Adrenal gland (tissue), 12 donors: ENCODE measurements around the gene DPYD. TPM values are rescaled to one million over a fixed set of nuclear protein-coding genes. Genes with fewer than 3 reads are reported as not detected.
A peak's percentile ranks its signal among the peaks of the same experiment; 100 is the strongest.

Experiments
- DNase-seq, 7 donors: peaks; one replicate each; pipeline ENCODE4 v3.0.0-alpha.2; 2019 to 2020
- H3K27ac ChIP-seq, 5 donors: fragments of 200-600 bp; sonication (generic) in 4 of 5; 1 replicate in 3 of 5; 2 replicates in 2 of 5; pipeline versions ENCODE4 v1.5.1 to v1.8.0; 2016 to 2020; ENCODE audit warnings: mild to moderate bottlenecking in 1 of 5
- H3K27me3 ChIP-seq: fragments of 200-600 bp; 2 replicates; pipeline ENCODE4 v1.8.0; 2021
- H3K36me3 ChIP-seq, 2 donors: fragments of 200-600 bp; replicated peaks in 1 of 2; 1 replicate in 1 of 2; 2 replicates in 1 of 2; pipeline versions ENCODE4 v1.5.1 to v1.8.0; 2018 to 2022
- H3K4me1 ChIP-seq, 2 donors: fragments of 200-600 bp; replicated peaks in 1 of 2; 1 replicate in 1 of 2; 2 replicates in 1 of 2; pipeline versions ENCODE4 v1.5.1 to v1.8.0; 2018 to 2021
- H3K4me3 ChIP-seq, 4 donors: fragments of 200-600 bp; sonication (generic) in 3 of 4; one replicate each; pipeline ENCODE4 v1.5.1; 2016 to 2018
- H3K9me3 ChIP-seq, 3 donors: fragments of 200-600 bp; sonication (generic) in 1 of 3; replicated peaks in 1 of 3; 1 replicate in 2 of 3; 2 replicates in 1 of 3; pipeline versions ENCODE4 v1.5.1 to v1.8.0; 2016 to 2021
- CTCF ChIP-seq, 6 experiments: fragments of 450-650 bp in 4 of 6; fragments of 200-600 bp in 2 of 6; sonication (generic) in 1 of 6; IDR thresholded peaks; 1 replicate in 5 of 6; 2 replicates in 1 of 6; pipeline versions ENCODE4 v1.5.1 to v1.8.0; 2016 to 2021; ENCODE audit warnings: antibody characterized with exemption in 6 of 6, mild to moderate bottlenecking in 2 of 6, moderate library complexity in 1 of 6
- POLR2A ChIP-seq, 2 donors: fragments of 450-650 bp; IDR thresholded peaks; one replicate each; pipeline ENCODE4 v1.6.1; 2017; ENCODE audit warnings: antibody characterized with exemption in 2 of 2, mild to moderate bottlenecking in 2 of 2, moderate library complexity in 1 of 2
- WGBS, 4 donors: extraction: QIAGEN DNeasy Blood & Tissue Kit in 2 of 4; methylation state at CpG; one replicate each; pipeline versions ENCODE4 v1.1.5 to v1.1.7; 2013 to 2017; 5-methylcytosine and 5-hydroxymethylcytosine counted together
- intact Hi-C, 2 donors: fragments of 100-400 bp; cut with DNase I; formaldehyde crosslinking; loops; one replicate each; pipeline versions ENCODE4 v1.14.1 to v1.15.0; 2022 to 2023
- polyA plus RNA-seq, 3 donors: library from polyadenylated mRNA; stranded (reverse); fragments of 200-250 nt in 2 of 3; fragments of 350-450 nt in 1 of 3; fragmentation: Illumina TruSeq in 1 of 3; extraction: RNeasy Lipid Tissue Mini Kit (QIAGEN cat#74804) in 1 of 3; gene quantifications; one replicate each; pipeline ENCODE4 v1.2.3, GENCODE V29; 2013 to 2014
- total RNA-seq, 9 donors: library from RNA; depleted of rRNA in 4 of 9; stranded (reverse); fragments of >200 nt in 4 of 9; fragments of 120-200 nt in 1 of 9; fragmentation: NEBNext Ultra II Directional in 1 of 9; extraction: Animal tissue kit (Norgen Biotek cat#: 25700) in 1 of 9; gene quantifications; one replicate each; pipeline versions ENCODE4 v1.1.0 to v1.2.4, GENCODE V29; 2013 to 2023
- donor health status: healthy with polysubstance abuse.
- donor health status: Bipolar disorder and iron deficiency.
- donor health status: DM: yes; HTN: yes; CAD: no.
- donor health status: DM: no; HTN: no; CAD: no.
- donor health status: DM: no; HTN: no; CAD: no.
- donor health status: DM: yes; HTN: yes; CAD: no.

DPYD gene
- total and polyA plus RNA-seq, 12 donors = 6.6 to 73.1 (median 30.2) TPM

GRCh38 chr1:97209381-97209957, 711.4 kb downstream of the DPYD start:
- Histone ChIP-seq H3K27ac (no peak overlapping the region), H3K4me3 (no peak overlapping the region), H3K27me3 (no peaks in the 10 kb centered on the region), H3K36me3 (no peaks in the 10 kb centered on the region), H3K9me3 (no peaks in the 10 kb centered on the region), H3K4me1 (peaks cover 0 to 9% of the 10 kb centered on the region in 2 donors)
- intact Hi-C loops = no loop called here
- TF ChIP-seq CTCF (IDR thresholded peaks at IDR 0.05) (no peak), POLR2A (IDR thresholded peaks at IDR 0.05) (no peak)
- 82 to 90% (median 88%) methylated on average over 3 of the region's 3 CpGs for WGBS, 4 donors
- DNase-seq = no peak

- peak in 1 of 7 donors; percentile 36 for DNase-seq
- Histone ChIP-seq H3K9me3 (no peaks in the 10 kb centered on the region), H3K27me3 (no peaks in the 10 kb centered on the region), H3K4me1 (peaks cover 0 to 9% of the 10 kb centered on the region in 2 donors), H3K36me3 (no peaks in the 10 kb centered on the region), H3K27ac (no peak overlapping the region), H3K4me3 (no peak overlapping the region)
- intact Hi-C loops = no loop called here
- no peak for TF ChIP-seq POLR2A (IDR thresholded peaks at IDR 0.05)
- TF ChIP-seq CTCF (IDR thresholded peaks at IDR 0.05) = no peak
These were observed 713.0 kb downstream of the DPYD start for GRCh38 chr1:97207868-97208267.

GRCh38 chr1:97204468-97204867, 716.4 kb downstream of the DPYD start:
- no peak overlapping the region for H3K27ac ChIP-seq

More at GRCh38 chr1:97204468-97204867, 716.4 kb downstream of the DPYD start:
- intact Hi-C loops = no loop called here
- WGBS, 4 donors = 70 to 86% (median 81%) methylated on average over 1 of the region's 1 CpG
- Histone ChIP-seq H3K4me3 (no peak overlapping the region), H3K9me3 (no peaks in the 10 kb centered on the region), H3K4me1 (peaks cover 0 to 9% of the 10 kb centered on the region in 2 donors), H3K36me3 (no peaks in the 10 kb centered on the region), H3K27me3 (no peaks in the 10 kb centered on the region)
- DNase-seq = no peak
- TF ChIP-seq CTCF (IDR thresholded peaks at IDR 0.05) (no peak), POLR2A (IDR thresholded peaks at IDR 0.05) (no peak)
